IPS-20b (cell line): Measurements from ENCODE around the gene NF1.
"Not testable (repeated sequence)": the region's sequence is repeated elsewhere in the genome, so short reads cannot be mapped to it uniquely, and the experiment has no call there.

ENCODE experiments used
- H3K27ac ChIP-seq: one replicate; pipeline ENCODE4 v1.5.1; 2013; ENCODE audit warnings: low read length
- H3K27me3 ChIP-seq: 2 replicates; pipeline ENCODE4 v1.6.1; 2013; ENCODE audit warnings: mild to moderate bottlenecking, low read length, inconsistent platforms; ENCODE audit not compliant: insufficient read depth
- H3K36me3 ChIP-seq: 2 replicates; pipeline ENCODE4 v1.6.1; 2013; ENCODE audit warnings: low read depth, mild to moderate bottlenecking, inconsistent platforms, low read length, moderate library complexity; ENCODE audit not compliant: insufficient read depth
- H3K4me1 ChIP-seq: 2 replicates; pipeline ENCODE4 v1.6.1; 2013; ENCODE audit warnings: mild to moderate bottlenecking, control low read depth, inconsistent platforms, low read length, moderate library complexity; ENCODE audit not compliant: insufficient read depth
- H3K4me3 ChIP-seq: 2 replicates; pipeline ENCODE4 v1.5.1; 2013; ENCODE audit warnings: mild to moderate bottlenecking, low read length, inconsistent platforms
- H3K9ac ChIP-seq: 2 replicates; pipeline ENCODE4 v1.6.1; 2013; ENCODE audit warnings: low read depth, mild to moderate bottlenecking, inconsistent platforms, low read length, moderate library complexity
- H3K9me3 ChIP-seq: 2 replicates; pipeline ENCODE4 v1.6.1; 2013; ENCODE audit warnings: mild to moderate bottlenecking, low read depth, low read length, inconsistent platforms; ENCODE audit not compliant: insufficient read depth

Gene NF1

DNA sequence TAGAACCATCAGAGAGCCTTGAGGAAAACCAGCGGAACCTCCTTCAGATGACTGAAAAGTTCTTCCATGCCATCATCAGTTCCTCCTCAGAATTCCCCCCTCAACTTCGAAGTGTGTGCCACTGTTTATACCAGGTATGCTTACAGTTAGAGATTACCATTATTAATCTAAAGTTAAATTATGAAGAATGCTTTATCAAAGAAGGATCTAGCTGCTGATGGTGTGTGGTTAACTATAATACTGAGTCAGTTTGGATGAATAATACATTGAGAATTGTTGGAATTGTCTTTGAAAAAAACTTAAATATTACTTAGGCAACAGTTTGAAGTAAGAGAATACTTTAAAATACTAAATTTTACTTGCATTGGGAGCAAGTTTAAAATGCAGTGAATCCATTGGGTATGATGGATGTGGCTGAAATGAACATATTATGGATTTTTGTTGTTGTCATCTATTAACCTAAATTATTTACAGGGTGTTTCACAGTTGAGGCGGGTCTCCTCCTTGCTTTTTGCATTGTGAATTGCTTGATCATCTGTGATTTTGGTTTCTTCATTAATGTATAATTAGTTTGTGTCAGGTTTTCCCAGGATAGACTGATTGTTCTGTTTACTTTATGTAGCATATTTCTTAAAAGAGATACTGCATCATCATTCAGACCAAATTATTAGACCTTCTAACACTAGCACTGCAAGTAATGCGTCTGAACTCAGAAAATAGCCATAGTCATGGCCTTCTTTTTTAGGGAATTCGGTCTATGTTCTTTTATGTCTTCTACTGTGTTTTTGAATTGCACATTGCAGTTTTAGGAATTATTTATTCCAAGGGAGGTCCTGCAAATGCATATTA, 154.4 kb downstream of the NF1 start:
- H3K4me3 ChIP-seq, result no peak overlapping the region
- H3K4me1 ChIP-seq, result peaks cover 4% of the 10 kb centered on the region; the same call in 1 of the 2 replicates
- H3K9me3 ChIP-seq, result no peaks in the 10 kb centered on the region
- H3K36me3 ChIP-seq, result peaks cover 38% of the 10 kb centered on the region
- no peak overlapping the region for H3K9ac ChIP-seq
- no peak overlapping the region for H3K27ac ChIP-seq
- no peaks in the 10 kb centered on the region for H3K27me3 ChIP-seq

DNA sequence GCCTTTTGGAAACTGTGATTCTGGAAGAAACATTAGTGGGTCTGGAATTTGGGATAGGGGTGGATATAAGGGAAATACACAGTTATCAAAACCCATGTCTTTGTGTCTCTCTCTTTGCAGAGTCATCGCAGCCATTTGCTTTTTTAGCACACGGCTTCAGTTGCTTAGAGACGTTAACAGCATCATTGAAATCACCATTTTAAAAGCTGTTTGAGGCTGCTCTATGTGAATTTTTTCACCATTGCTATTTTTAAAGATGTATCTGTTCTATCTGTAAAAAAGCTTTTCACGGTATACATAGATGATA, 155.0 kb downstream of the NF1 start:
- Histone ChIP-seq H3K4me3 (no peak overlapping the region), H3K4me1 (peaks cover 4% of the 10 kb centered on the region; the same call in 1 of the 2 replicates), H3K27ac (no peak overlapping the region), H3K9ac (no peak overlapping the region), H3K36me3 (peaks cover 33% of the 10 kb centered on the region), H3K27me3 (no peaks in the 10 kb centered on the region), H3K9me3 (no peaks in the 10 kb centered on the region)

- Histone ChIP-seq H3K9ac (no peak overlapping the region), H3K36me3 (peaks cover 29% of the 10 kb centered on the region), H3K4me1 (peaks cover 4% of the 10 kb centered on the region; the same call in 1 of the 2 replicates), H3K27ac (no peak overlapping the region), H3K9me3 (no peaks in the 10 kb centered on the region), H3K27me3 (no peaks in the 10 kb centered on the region), H3K4me3 (no peak overlapping the region)
These were observed 155.5 kb downstream of the NF1 start for GRCh38 chr17:31250229-31250628.

- peaks cover 26% of the 10 kb centered on the region for H3K36me3 ChIP-seq
- H3K9me3 ChIP-seq, result no peaks in the 10 kb centered on the region
- H3K4me3 ChIP-seq, result no peak overlapping the region
- no peaks in the 10 kb centered on the region for H3K27me3 ChIP-seq
- no peak overlapping the region for H3K27ac ChIP-seq
- no peak overlapping the region for H3K9ac ChIP-seq
- no peaks in the 10 kb centered on the region for H3K4me1 ChIP-seq
These were observed 156.6 kb downstream of the NF1 start for GRCh38 chr17:31251105-31251969.

DNA sequence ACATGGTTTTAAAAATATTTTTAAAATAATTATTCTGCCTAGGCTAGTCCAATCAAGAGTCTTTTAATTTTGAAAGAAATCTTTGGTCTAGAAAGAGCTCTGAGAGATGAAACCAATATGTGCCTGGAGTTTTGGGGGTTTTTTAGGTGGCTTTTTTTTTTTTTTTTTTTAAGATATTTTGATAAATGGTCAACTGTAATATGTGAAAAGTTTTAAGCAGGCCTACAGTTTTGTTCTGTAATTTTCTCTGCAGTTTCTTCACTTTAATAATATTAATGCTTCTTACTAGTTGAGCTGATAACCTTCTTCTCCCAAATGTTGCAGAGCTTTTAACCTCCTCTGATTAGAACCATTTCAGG, 157.2 kb downstream of the NF1 start:
- Histone ChIP-seq H3K9ac (no peak overlapping the region), H3K4me1 (no peaks in the 10 kb centered on the region), H3K27me3 (no peaks in the 10 kb centered on the region), H3K4me3 (no peak overlapping the region), H3K36me3 (peaks cover 26% of the 10 kb centered on the region), H3K27ac (no peak overlapping the region), H3K9me3 (no peaks in the 10 kb centered on the region)

- no peak overlapping the region for H3K4me3 ChIP-seq
- no peak overlapping the region for H3K27ac ChIP-seq
- H3K9ac ChIP-seq, result no peak overlapping the region
- no peaks in the 10 kb centered on the region for H3K4me1 ChIP-seq
- H3K9me3 ChIP-seq, result no peaks in the 10 kb centered on the region
- no peaks in the 10 kb centered on the region for H3K27me3 ChIP-seq
- peaks cover 26% of the 10 kb centered on the region for H3K36me3 ChIP-seq
These were observed 158.0 kb downstream of the NF1 start for GRCh38 chr17:31252741-31253140.

GRCh38 chr17:31254654-31255053, 159.9 kb downstream of the NF1 start:
- Histone ChIP-seq H3K27ac (no peak overlapping the region), H3K9me3 (no peaks in the 10 kb centered on the region), H3K4me3 (no peak overlapping the region), H3K4me1 (no peaks in the 10 kb centered on the region), H3K36me3 (peaks cover 22% of the 10 kb centered on the region; the same call in 1 of the 2 replicates), H3K27me3 (no peaks in the 10 kb centered on the region), H3K9ac (no peak overlapping the region)

- H3K4me3 ChIP-seq, result no peak overlapping the region
- no peaks in the 10 kb centered on the region for H3K4me1 ChIP-seq
- H3K9ac ChIP-seq, result no peak overlapping the region
- no peaks in the 10 kb centered on the region for H3K9me3 ChIP-seq
- H3K36me3 ChIP-seq, result peaks cover 33% of the 10 kb centered on the region
- no peak overlapping the region for H3K27ac ChIP-seq
- no peaks in the 10 kb centered on the region for H3K27me3 ChIP-seq
These were observed 162.2 kb downstream of the NF1 start for GRCh38 chr17:31256936-31257335.

DNA sequence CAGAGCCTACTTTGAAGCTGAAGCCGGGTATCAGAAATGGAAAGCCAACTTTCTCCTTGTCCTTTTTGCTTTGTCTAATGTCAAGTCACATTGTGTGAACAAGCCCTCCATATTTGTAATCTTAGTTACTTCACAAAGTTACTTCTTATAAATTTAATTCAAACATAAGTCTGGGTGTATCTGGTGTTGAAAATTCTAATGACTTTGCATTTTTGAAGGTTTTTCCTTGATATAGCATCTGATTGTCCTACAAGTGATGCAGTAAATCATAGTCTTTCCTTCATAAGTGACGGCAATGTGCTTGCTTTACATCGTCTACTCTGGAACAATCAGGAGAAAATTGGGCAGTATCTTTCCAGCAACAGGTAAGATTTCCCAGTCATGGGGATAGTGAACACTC, 165.4 kb downstream of the NF1 start:
- H3K36me3 ChIP-seq, result peaks cover 26% of the 10 kb centered on the region
- H3K4me3 ChIP-seq, result no peak overlapping the region
- no peaks in the 10 kb centered on the region for H3K27me3 ChIP-seq
- no peaks in the 10 kb centered on the region for H3K4me1 ChIP-seq
- no peak overlapping the region for H3K9ac ChIP-seq
- no peak overlapping the region for H3K27ac ChIP-seq
- no peaks in the 10 kb centered on the region for H3K9me3 ChIP-seq

- Histone ChIP-seq H3K9me3 (no peaks in the 10 kb centered on the region), H3K9ac (no peak overlapping the region), H3K27me3 (no peaks in the 10 kb centered on the region), H3K4me1 (no peaks in the 10 kb centered on the region), H3K36me3 (peaks cover 38% of the 10 kb centered on the region), H3K27ac (no peak overlapping the region), H3K4me3 (no peak overlapping the region)
These were observed 166.8 kb downstream of the NF1 start for GRCh38 chr17:31261601-31262000.

DNA sequence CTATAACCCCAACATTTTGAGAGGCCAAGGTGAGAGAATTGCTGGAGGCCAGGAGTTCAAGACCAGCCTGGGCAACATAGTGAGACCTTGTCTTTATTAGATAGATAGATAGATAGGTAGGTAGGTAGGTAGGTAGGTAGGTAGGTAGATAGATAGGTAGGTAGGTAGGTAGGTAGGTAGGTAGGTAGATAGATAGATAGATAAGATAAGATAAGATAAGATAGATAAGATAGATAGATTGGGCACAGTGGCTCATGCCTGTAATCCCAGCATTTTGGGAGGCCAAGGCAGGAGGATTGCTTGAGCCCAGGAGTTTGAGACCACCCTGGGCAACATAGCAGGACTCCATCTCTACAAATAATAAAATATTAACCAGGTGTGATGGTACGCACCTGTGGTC, 168.1 kb downstream of the NF1 start:
- not testable (repeated sequence) for H3K9me3 ChIP-seq, H3K9ac ChIP-seq, H3K27ac ChIP-seq, H3K4me3 ChIP-seq, H3K27me3 ChIP-seq, H3K4me1 ChIP-seq
- H3K36me3 ChIP-seq, result peaks cover 45% of the 10 kb centered on the region

- H3K4me1 ChIP-seq, result peaks cover 7% of the 10 kb centered on the region; the same call in 1 of the 2 replicates
- no peak overlapping the region for H3K4me3 ChIP-seq
- H3K9me3 ChIP-seq, result no peaks in the 10 kb centered on the region
- H3K36me3 ChIP-seq, result peaks cover 42% of the 10 kb centered on the region
- H3K27ac ChIP-seq, result no peak overlapping the region
- H3K9ac ChIP-seq, result no peak overlapping the region
- H3K27me3 ChIP-seq, result no peaks in the 10 kb centered on the region
These were observed 171.3 kb downstream of the NF1 start for GRCh38 chr17:31266042-31266441.
